GM23338 (cell line): Measurements from ENCODE around the gene KLHL40. TPM values are rescaled to one million over a fixed set of nuclear protein-coding genes. Genes with fewer than 3 reads are reported as not detected.

Experiments used
- ATAC-seq: fragments of 200-7000 bp; cut with Tn5 transposase; 3 replicates; pipeline ENCODE4 v1.9.1; 2020
- DNase-seq: peaks from one replicate; pipeline ENCODE4 v3.0.0-alpha.2; 2015; ENCODE audit warnings: low spot score
- H2AFZ ChIP-seq: fragments of 200-600 bp; sonication (generic); 2 replicates; pipeline ENCODE4 v1.8.0; 2016; ENCODE audit warnings: antibody characterized with exemption, mild to moderate bottlenecking, moderate library complexity
- H3F3A ChIP-seq: fragments of 200-600 bp; sonication (generic); replicated peaks from 2 replicates; pipeline ENCODE4 v1.8.0; 2017; ENCODE audit warnings: antibody characterized with exemption, mixed run types, low read depth
- H3K27ac ChIP-seq: fragments of 200-600 bp; sonication (generic); 2 replicates; pipeline ENCODE4 v1.6.1; 2016; ENCODE audit warnings: low read depth
- H3K27me3 ChIP-seq: fragments of 200-600 bp; sonication (generic); 2 replicates; pipeline ENCODE4 v1.8.0; 2016; ENCODE audit warnings: mild to moderate bottlenecking, mixed run types, moderate library complexity; ENCODE audit not compliant: insufficient read depth
- H3K36me3 ChIP-seq: fragments of 200-600 bp; sonication (generic); 2 replicates; pipeline ENCODE4 v1.8.0; 2016; ENCODE audit warnings: mild to moderate bottlenecking; ENCODE audit not compliant: insufficient read depth
- H3K4me1 ChIP-seq: fragments of 200-600 bp; sonication (generic); 2 replicates; pipeline ENCODE4 v1.8.0; 2016; ENCODE audit warnings: mild to moderate bottlenecking, moderate library complexity; ENCODE audit not compliant: insufficient read depth
- H3K4me2 ChIP-seq: fragments of 200-600 bp; sonication (generic); 2 replicates; pipeline ENCODE4 v1.7.1; 2017; ENCODE audit warnings: mixed run types
- H3K4me3 ChIP-seq: fragments of 200-600 bp; sonication (generic); 2 replicates; pipeline ENCODE4 v1.6.1; 2016; ENCODE audit warnings: mixed run types
- H3K79me2 ChIP-seq: fragments of 200-600 bp; sonication (generic); replicated peaks from 2 replicates; pipeline ENCODE4 v1.8.0; 2017; ENCODE audit warnings: mild to moderate bottlenecking; ENCODE audit not compliant: insufficient read depth
- H3K9me2 ChIP-seq: fragments of 200-600 bp; sonication (generic); 2 replicates; pipeline ENCODE4 v1.8.0; 2017; ENCODE audit not compliant: insufficient read depth
- H4K20me1 ChIP-seq: fragments of 200-600 bp; sonication (generic); replicated peaks from 2 replicates; pipeline ENCODE4 v1.8.0; 2017; ENCODE audit warnings: mild to moderate bottlenecking; ENCODE audit not compliant: insufficient read depth
- H3K27ac Mint-ChIP-seq: 2 replicates; pipeline ENCODE4 v1.8.0; 2020; ENCODE audit warnings: inconsistent platforms, mild to moderate bottlenecking, moderate library complexity, mixed read lengths
- H3K27me3 Mint-ChIP-seq: 3 replicates; pipeline ENCODE4 v1.8.0; 2022; ENCODE audit warnings: low read depth, mild to moderate bottlenecking, moderate library complexity, mixed read lengths, inconsistent platforms; ENCODE audit not compliant: insufficient read depth, poor library complexity
- H3K36me3 Mint-ChIP-seq: 3 replicates; pipeline ENCODE4 v1.8.0; 2021; ENCODE audit warnings: low read depth, mild to moderate bottlenecking, inconsistent platforms, moderate library complexity, mixed read lengths
- H3K4me1 Mint-ChIP-seq: 3 replicates; pipeline ENCODE4 v1.8.0; 2020; ENCODE audit warnings: mild to moderate bottlenecking, inconsistent platforms, mixed read lengths
- H3K4me3 Mint-ChIP-seq: 3 replicates; pipeline ENCODE4 v1.8.0; 2021; ENCODE audit warnings: moderate library complexity, mild to moderate bottlenecking, inconsistent platforms, mixed read lengths
- H3K9me3 Mint-ChIP-seq: 3 replicates; pipeline ENCODE4 v1.8.0; 2020; ENCODE audit warnings: moderate library complexity, mild to moderate bottlenecking, inconsistent platforms, mixed read lengths
- CREB1 ChIP-seq: fragments of 250-450 bp; sonication (Bioruptor Pico); IDR thresholded peaks from 2 replicates; pipeline ENCODE4 v1.5.0; 2020; ENCODE audit warnings: low read depth, mild to moderate bottlenecking, moderate library complexity
- EZH2phosphoT487 ChIP-seq: fragments of 200-600 bp; sonication (generic); IDR thresholded peaks from one replicate; pipeline ENCODE4 v1.8.1; 2018; ENCODE audit warnings: antibody characterized with exemption; ENCODE audit not compliant: unreplicated experiment
- JUNB ChIP-seq: IDR thresholded peaks from one replicate; pipeline ENCODE4 v1.6.1; 2016; ENCODE audit warnings: antibody characterized with exemption; ENCODE audit not compliant: unreplicated experiment
- NANOG ChIP-seq: IDR thresholded peaks from 2 replicates; pipeline ENCODE4 v1.6.1; 2016; ENCODE audit warnings: antibody characterized with exemption, borderline replicate concordance
- POLR2AphosphoS5 ChIP-seq: IDR thresholded peaks from 2 replicates; pipeline ENCODE4 v1.6.1; 2016; ENCODE audit warnings: antibody characterized with exemption, low read depth
- STAT1 ChIP-seq: IDR thresholded peaks from one replicate; pipeline ENCODE4 v1.6.1; 2016; ENCODE audit warnings: antibody characterized with exemption; ENCODE audit not compliant: unreplicated experiment
- ZNF114 ChIP-seq: fragments of 250-450 bp; sonication (Bioruptor Pico); IDR thresholded peaks from 2 replicates; pipeline ENCODE4 v1.5.0; 2020; ENCODE audit warnings: mild to moderate bottlenecking, moderate library complexity
- ZNF331 ChIP-seq: fragments of 250-450 bp; sonication (Bioruptor Pico); IDR thresholded peaks from 2 replicates; pipeline ENCODE4 v1.5.0; 2020; ENCODE audit warnings: low read depth, mild to moderate bottlenecking, moderate library complexity
- polyA plus RNA-seq: library from polyadenylated mRNA; unstranded; fragments of >200 nt; fragmentation: Nextera tagmentation; extraction: Ambion mirVana; gene quantifications from 2 replicates; pipeline ENCODE4 v1.2.1, GENCODE V29; 2016
- total RNA-seq: library from RNA; depleted of rRNA; stranded (reverse); fragments of >200 nt; shearing (Covaris generic); gene quantifications from 2 replicates; pipeline ENCODE4 v1.2.3, GENCODE V29; 2014
- TF ChIP-seq, protein P1 (sequence below): IDR thresholded peaks from one replicate; pipeline ENCODE4 v1.6.1; 2018; ENCODE audit warnings: antibody characterized with exemption; ENCODE audit not compliant: unreplicated experiment
- TF ChIP-seq, protein P2 (sequence below): IDR thresholded peaks from 2 replicates; pipeline ENCODE4 v1.6.1; 2016; ENCODE audit warnings: antibody characterized with exemption
- TF ChIP-seq, protein P3 (sequence below), 2 experiments: fragments of 200-600 bp in 1 of 2; sonication (generic) in 1 of 2; conservative IDR thresholded peaks; 2 replicates each; pipeline versions ENCODE4 v1.5.1 to v1.6.1; 2016 to 2017; ENCODE audit warnings: antibody characterized with exemption in 2 of 2, low read depth in 2 of 2, mild to moderate bottlenecking in 2 of 2, moderate library complexity in 1 of 2

The KLHL40 gene
- total and polyA plus RNA-seq, 2 experiments from 2014 or later: not detected

DNA sequence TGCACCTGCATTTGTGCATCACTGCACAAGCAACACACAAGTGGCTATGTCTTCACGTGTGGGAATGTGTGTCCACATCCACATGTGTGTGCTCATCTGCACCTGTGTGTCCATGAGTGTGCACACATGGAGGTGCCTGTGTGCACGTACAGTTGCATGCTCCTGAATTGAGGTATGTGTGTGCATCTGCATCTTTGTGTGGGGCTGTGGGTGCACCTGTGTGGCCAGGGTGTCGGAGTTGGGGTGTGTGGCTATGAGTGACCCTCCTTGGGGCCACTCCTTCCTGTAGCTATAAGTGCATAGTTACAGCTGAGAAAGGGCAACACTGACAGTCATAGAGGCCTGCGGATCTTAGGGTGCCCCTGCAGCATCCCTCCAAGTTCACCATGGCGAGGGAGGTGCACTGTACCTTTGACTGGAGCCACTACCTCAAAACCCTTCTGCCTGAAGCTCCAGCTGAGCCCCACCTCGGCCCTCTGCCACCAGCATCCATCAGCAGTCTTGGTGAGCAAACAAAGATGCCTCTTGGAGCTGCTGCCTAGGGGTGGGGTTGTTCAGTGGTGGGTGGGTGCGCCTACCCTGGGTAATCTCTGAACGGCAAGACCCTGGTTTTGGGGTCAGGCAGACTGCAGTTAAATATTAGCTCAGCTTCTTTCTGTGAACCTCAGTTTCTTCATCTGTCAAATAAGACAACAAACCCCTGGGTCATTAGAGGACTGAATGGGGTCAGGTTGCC, 22.5 kb downstream of the KLHL40 start:
- ATAC-seq: no peak
- H3K27me3 Mint-ChIP-seq: peaks cover 8% of the 10 kb centered on the region
- H3K4me1 ChIP-seq: no peaks in the 10 kb centered on the region

More for the DNA sequence above, 22.5 kb downstream of the KLHL40 start:
- peaks cover 3% of the 10 kb centered on the region; the same call in 1 of the 3 replicates for H3K4me1 Mint-ChIP-seq
- Histone ChIP-seq H3K36me3 (no peaks in the 10 kb centered on the region), H3K27me3 (no peaks in the 10 kb centered on the region), H3K27ac (no peak overlapping the region), H3K4me3 (no peak overlapping the region), H3K79me2 (no peaks in the 10 kb centered on the region), H3K9me2 (no peaks in the 10 kb centered on the region), H4K20me1 (no peaks in the 10 kb centered on the region), H3F3A (no peaks in the 10 kb centered on the region), H2AFZ (no peak overlapping the region), H3K4me2 (no peak overlapping the region)
- TF ChIP-seq JUNB (no peak), ZNF114 (CRISPR knock-in tag) (no peak), EZH2phosphoT487 (no peak), POLR2AphosphoS5 (no peak), NANOG (no peak), STAT1 (no peak), CREB1 (no peak), ZNF331 (CRISPR knock-in tag) (no peak)
- TF ChIP-seq, protein P1, sequence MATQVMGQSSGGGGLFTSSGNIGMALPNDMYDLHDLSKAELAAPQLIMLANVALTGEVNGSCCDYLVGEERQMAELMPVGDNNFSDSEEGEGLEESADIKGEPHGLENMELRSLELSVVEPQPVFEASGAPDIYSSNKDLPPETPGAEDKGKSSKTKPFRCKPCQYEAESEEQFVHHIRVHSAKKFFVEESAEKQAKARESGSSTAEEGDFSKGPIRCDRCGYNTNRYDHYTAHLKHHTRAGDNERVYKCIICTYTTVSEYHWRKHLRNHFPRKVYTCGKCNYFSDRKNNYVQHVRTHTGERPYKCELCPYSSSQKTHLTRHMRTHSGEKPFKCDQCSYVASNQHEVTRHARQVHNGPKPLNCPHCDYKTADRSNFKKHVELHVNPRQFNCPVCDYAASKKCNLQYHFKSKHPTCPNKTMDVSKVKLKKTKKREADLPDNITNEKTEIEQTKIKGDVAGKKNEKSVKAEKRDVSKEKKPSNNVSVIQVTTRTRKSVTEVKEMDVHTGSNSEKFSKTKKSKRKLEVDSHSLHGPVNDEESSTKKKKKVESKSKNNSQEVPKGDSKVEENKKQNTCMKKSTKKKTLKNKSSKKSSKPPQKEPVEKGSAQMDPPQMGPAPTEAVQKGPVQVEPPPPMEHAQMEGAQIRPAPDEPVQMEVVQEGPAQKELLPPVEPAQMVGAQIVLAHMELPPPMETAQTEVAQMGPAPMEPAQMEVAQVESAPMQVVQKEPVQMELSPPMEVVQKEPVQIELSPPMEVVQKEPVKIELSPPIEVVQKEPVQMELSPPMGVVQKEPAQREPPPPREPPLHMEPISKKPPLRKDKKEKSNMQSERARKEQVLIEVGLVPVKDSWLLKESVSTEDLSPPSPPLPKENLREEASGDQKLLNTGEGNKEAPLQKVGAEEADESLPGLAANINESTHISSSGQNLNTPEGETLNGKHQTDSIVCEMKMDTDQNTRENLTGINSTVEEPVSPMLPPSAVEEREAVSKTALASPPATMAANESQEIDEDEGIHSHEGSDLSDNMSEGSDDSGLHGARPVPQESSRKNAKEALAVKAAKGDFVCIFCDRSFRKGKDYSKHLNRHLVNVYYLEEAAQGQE: no peak
- TF ChIP-seq, protein P2, sequence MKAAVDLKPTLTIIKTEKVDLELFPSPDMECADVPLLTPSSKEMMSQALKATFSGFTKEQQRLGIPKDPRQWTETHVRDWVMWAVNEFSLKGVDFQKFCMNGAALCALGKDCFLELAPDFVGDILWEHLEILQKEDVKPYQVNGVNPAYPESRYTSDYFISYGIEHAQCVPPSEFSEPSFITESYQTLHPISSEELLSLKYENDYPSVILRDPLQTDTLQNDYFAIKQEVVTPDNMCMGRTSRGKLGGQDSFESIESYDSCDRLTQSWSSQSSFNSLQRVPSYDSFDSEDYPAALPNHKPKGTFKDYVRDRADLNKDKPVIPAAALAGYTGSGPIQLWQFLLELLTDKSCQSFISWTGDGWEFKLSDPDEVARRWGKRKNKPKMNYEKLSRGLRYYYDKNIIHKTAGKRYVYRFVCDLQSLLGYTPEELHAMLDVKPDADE: no peak
- TF ChIP-seq, protein P3, sequence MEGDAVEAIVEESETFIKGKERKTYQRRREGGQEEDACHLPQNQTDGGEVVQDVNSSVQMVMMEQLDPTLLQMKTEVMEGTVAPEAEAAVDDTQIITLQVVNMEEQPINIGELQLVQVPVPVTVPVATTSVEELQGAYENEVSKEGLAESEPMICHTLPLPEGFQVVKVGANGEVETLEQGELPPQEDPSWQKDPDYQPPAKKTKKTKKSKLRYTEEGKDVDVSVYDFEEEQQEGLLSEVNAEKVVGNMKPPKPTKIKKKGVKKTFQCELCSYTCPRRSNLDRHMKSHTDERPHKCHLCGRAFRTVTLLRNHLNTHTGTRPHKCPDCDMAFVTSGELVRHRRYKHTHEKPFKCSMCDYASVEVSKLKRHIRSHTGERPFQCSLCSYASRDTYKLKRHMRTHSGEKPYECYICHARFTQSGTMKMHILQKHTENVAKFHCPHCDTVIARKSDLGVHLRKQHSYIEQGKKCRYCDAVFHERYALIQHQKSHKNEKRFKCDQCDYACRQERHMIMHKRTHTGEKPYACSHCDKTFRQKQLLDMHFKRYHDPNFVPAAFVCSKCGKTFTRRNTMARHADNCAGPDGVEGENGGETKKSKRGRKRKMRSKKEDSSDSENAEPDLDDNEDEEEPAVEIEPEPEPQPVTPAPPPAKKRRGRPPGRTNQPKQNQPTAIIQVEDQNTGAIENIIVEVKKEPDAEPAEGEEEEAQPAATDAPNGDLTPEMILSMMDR (conservative IDR thresholded peaks at IDR 0.05; ENCODE audit: low read depth in 2 of 2): no peak
- no peak for DNase-seq
- no peaks in the 10 kb centered on the region for H3K9me3 Mint-ChIP-seq
- H3K36me3 Mint-ChIP-seq: no peaks in the 10 kb centered on the region
- no peak overlapping the region for H3K4me3 Mint-ChIP-seq
- H3K27ac Mint-ChIP-seq: no peak overlapping the region
